Hematopoietic multipotent progenitor cell treated with erythropoietin and hydrocortisone succinate and interleukin-3 and kit ligand, for 17 days (in vitro differentiated cells): Measurements from ENCODE around the gene FURIN.
A peak's percentile ranks its signal among the peaks of the same experiment; 100 is the strongest.
"Not testable (repeated sequence)": the region's sequence is repeated elsewhere in the genome, so short reads cannot be mapped to it uniquely, and the experiment has no call there.

Experiments used
- DNase-seq: peaks from one replicate; pipeline ENCODE4 v3.0.0-alpha.2; 2015; ENCODE audit warnings: low spot score

Gene FURIN

DNA sequence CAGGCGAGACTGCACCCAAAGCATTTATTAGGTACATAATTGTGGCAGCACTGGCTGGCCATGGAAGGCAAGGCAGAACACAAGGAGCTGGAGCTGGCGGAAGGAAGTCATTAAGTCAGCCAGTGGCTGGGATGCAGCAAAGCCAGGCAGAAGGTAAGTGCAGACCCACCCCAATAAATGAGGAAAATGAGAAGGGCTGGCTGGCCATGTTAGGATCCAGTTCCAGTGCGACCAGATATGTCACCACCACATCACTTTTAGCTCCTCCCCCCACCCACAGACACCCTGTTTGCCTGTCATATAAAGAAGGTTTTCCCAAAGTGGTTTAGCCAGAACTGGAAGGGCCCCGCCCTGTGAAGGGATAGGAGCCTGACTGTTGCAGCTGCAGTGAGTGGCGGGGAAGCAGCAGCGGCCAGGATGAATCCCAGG lies at the start of gene FURIN:
Gene FURIN, plus strand, starts transcription at position 328 of the 429 bp plus-strand sequence. CDS start 7,153 bp downstream, outside the sequence.
- no peak for DNase-seq

DNA sequence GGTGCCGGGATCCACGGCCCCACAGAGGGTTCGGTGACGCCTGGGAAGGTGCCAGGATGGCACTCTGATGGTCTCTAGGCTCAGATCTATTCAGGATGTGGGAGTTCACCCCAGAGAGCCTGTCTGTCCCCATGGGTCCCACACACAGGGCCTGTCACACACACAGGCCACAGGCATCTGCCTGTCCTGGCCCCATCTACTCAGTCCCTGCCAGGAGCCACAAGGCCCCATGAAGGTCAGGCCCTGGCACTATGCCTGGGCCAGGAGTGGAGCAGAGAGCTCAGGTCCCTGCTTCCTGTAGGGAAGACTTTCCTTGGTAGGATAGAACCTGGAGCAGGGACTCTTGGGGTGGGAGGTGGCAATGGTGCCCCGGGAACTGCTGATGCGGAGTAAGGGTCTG lies 49.0 kb upstream of the FURIN start:
- no peak for DNase-seq

DNA sequence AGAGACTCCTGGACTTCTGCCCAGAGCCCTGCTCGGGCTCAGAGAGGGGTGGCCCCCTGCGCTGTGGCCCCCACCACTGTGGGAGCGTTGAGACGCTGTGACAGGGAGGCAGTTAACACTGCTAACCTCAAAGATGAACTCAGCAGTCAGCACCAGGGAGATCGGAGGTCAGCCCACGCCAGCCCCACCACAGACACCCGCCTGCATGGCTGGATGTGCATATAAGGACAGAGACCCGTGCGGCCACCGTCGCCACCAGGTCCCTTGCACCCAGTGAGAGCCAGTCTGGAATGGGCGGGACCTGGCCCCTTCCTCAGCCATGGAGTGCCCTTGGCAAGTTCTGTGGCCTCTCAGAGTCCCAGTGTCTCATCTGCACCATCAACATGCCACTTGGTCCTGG lies 48.5 kb upstream of the FURIN start:
- DNase-seq, result no peak

DNA sequence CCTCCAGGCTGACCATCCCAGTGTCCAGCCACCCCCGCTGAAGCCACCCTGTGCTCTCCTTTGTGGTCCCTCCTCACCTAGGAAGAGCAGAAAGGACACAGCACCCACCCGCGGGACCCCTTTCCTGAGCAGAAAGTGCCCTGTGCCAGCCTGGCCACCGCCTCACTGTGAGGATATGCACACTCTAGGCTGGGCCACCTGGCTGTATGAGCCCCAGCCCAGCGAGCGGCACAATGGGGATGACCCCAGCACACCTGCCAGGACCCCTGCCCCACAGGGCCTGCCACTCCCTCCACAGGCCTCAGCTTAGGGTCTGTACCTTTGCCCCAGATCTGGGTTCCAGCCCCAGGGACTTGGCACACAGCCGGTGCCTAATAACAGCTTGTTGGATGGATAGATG lies 47.9 kb upstream of the FURIN start:
- no peak for DNase-seq

DNA sequence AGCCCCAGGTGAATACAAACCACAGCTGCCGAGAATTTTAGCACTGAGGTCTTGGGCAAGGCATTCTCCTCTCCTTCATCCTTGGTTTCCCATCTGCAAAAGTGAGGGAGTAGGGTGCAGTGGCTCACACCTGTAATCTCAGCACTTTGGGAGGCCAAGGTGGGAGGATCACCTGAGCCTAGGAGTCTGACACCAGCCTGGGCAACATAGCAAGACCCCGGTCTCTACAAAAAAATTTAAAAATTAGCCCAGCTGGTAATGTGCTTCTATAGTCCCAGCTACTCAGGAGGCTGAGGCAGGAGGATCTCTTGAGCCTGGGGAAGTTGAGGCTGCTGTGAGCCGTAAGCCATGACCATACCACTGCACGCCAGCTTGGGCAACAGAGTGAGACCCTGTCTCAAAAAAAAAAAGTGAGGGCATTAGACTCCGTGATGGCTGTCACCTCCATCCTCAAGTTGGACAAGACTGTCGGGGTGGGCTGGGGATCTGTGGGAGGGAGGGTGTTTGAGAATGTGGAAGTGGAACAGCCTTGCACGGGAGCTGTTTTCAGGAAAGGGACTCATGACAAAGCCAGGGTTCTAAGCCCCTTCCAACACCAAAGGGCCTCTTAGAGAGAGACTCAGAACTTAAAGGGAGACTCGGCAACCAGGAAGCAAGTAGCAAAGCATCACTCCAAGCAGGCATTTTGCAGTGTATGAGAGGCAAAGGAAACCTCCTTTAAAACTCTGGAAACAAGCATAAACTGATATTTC lies 46.0 kb upstream of the FURIN start:
- no peak for DNase-seq

DNA sequence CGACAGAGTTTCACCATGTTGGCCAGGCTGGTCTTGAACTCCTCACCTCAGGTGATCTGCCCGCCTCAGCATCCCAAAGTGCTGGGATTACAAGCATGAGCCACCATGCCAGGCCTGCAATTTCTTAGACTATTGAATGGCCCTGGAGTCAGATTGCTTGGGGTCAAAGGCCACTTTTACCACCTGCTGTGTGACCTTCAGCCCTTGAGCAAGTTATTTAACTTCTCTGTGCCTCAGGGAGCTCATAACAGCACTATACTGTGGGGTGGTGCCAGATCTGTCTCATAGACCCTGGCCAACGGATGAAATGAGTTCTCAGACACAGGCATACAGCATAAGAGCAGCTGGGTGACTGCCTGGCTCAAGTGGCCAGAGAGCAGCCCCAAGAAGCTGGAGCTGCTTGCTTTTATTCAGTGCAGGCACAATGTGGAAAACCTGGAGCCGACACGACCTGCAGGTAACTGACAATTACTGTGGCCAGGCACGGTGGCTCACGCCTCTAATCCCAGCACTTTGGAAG lies 44.9 kb upstream of the FURIN start:
- no peak for DNase-seq

DNA sequence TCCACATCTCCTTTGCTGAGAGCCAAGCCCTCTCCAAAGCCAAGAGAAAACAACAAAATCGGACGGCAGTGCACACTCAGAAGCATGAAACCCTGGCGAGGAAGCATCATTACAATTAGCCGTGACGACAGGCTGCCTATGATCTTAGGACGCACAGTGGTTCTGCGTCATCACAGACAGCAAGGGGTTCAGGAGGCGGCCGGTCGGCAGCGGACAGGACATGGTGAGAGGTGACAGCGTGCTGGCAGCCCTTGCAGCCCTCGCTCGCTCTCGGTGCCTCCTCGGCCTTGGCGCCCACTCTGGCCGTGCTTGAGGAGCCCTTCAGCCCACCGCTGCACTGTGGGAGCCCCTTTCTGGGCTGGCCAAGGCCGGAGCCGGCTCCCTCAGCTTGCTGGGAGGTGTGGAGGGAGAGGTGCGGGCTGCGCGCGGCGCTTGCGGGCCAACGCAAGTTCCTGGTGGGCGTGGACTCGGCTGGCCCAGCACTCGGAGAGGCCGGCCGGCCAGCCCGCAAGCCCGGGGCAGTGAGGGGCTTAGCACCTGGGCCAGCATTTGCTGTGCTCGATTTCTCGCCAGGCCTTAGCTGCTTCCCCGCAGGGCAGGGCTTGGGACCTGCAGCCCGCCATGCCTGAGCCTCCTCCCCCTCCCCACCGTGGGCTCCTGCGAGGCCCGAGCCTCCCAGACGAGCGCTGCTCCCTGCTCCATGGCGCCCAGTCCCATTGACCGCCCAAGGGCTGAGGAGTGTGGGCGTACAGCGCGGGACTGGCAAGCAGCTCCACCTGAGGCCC lies 43.1 kb upstream of the FURIN start:
- DNase-seq, result not testable (repeated sequence)

DNA sequence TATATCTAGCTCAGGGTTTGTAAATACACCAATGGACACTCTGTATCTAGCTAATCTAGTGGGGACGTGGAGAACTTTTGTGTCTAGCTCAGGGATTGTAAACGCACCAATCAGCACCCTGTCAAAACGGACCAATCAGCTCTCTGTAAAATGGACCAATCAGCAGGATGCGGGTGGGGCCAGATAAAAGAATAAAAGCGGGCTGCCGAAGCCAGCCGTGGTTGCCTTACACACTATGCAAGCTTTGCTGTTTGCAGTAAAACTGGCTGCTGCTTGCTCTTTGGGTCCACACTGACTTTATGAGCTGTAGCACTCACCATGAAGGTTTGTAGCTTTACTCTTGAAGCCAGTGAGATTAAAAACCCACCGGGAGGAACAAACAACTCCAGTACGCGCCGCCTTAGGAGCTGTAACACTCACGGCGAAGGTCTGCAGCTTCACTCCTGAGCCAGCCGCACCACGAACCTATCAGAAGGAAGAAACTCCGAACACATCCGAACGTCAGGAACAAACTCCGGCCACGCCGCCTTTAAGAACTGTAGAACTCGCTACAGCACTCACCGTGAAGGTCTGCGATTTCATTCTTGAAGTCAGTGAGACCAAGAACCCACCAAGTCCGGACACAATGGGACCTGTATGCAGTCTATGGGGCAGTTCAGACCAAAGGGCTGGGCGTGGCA lies 42.0 kb upstream of the FURIN start:
- not testable (repeated sequence) for DNase-seq

GRCh38 chr15:90826886-90827435 lies 41.4 kb upstream of the FURIN start:
- no peak for DNase-seq

DNA sequence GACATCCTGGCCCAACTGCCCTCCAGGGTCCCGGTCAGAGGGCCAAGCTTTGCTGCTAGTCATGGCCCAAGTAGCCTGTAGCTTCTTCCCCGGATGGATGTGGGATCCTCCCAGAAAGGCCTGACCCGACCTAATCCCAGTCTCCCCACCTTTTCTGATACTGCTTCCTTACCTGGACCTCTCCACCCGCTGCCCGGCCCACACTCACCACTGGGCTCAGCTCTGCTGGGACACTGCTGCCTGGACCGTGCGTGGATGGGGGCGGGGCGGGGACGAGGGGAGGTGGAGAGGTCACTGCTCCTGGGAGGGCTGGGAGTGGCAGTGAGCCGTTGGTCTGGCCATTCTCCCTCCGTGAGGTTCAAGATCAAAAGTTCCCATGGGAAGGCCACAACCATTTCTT lies 40.3 kb upstream of the FURIN start:
- no peak for DNase-seq

- no peak for DNase-seq
Measured at GRCh38 chr15:90829126-90829525, 39.3 kb upstream of the FURIN start.

DNA sequence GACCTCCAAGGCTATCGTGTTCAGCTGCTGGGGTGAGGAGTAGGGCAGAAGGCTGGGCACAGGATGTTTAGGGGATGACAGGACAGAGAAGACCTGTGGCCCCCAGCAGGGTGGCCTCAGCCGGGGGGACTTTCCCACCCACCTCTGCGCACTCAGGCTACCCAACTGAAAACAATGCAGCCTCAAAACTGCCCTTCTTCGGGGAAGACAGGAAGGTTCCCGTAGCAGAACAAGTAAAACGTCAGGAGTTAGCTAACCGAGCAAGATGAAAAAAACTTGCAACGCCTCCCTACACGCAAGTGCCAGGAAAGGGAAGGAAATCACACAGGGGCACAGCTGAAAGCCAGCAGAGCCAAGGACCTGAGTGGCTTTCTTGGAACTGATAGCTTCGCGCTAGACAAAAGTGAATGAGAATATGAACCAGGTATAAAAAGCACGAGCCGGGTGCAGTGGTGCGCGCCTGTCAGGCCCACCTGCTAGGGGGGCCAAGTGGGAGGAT lies 38.4 kb upstream of the FURIN start:
- no peak for DNase-seq

DNA sequence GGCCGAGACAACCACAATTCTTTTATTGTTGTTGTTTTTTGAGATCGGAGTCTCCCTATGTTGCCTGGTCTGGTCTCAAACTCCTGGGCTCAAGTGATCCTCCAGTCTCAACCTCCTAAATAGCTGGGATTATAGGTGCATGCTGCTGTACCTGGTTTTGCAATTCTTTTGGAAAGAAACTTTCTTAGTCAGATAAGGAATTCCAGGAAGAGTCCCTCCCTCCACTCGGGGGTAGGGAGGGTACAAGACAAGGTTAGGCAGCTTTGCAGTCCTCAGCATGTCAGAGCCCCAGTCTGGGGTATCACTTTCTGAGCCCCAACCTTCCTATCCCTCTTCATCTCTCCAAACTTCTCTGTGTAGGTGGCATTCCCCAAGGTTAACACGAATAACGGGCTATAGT lies 33.8 kb upstream of the FURIN start:
- DNase-seq, result no peak

GRCh38 chr15:90836296-90836871 lies 32.0 kb upstream of the FURIN start:
- no peak for DNase-seq

DNA sequence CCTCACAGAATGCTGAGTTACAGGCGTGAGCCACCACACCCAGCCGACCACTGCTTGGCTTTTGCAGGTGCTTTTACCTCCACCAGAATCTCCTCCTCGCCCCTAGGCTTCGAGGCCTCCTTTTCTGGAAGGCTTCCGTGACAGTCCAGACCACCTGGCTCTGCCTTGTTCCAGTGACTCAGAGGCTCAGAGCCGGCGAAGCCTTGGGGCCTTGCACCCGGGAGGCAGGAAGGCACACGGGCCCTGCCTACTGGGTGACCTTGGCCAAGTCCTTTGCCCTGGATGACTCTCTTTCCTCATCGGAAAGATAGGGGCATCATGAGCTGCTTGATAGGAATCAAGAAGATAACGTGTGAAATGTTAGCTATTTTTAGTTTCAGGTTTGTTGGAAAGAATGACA lies 31.3 kb upstream of the FURIN start:
- no peak for DNase-seq

- DNase-seq, result no peak
Measured at GRCh38 chr15:90838139-90838538, 30.2 kb upstream of the FURIN start.

DNA sequence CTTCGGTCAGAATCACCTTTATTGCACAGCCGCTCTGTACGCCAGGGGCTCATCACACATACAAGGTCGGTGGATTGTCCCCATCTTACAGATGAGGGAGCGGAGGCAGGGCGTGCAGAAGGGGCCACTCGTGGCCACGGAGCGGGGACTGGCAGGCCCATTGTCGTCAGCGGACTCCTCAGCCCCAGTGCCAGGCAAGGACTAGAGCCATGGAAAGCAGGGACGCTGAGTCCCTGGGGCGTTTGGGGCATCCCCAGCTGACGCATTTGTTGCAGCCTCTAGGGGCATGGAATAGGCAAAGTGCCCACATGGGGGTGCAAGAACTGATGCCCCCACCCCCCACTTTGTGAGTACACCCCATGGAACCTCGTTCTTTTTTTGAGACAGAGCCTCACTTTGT lies 29.8 kb upstream of the FURIN start:
- DNase-seq, result no peak

GRCh38 chr15:90839187-90840071 lies 29.0 kb upstream of the FURIN start:
- peak; percentile 39 for DNase-seq

DNA sequence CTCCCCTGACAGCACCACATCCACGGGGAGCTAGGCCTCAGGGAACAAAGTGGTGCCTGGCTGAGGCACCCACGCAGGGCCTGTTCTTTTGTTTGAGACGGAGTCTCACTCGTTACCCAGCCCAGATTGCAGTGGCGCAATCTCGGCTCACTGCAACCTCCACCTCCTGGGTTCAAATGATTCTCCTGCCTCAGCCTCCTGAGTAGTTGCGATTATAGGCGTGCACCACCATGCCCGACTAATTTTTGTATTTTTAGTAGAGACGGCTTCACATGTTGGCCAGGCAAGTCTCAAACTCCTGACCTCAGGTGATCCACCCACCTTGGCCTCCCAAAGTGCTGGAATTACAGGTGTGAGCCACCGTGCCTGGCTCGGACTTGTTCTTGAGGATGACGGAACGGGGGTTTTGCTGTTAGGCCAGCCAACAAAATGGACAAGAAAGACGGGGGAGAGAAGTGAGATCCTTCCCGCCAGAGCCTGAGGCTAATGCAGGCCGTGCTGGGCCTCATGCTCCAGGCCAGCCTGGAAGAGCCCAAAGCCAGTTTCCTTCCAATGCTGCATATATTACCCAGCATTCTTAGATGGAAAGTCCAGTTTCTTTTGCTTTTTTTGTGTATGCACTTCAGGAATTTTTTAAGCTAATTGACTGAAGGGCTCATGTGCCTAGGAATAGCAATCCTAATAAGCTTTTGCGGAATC lies 28.1 kb upstream of the FURIN start:
- DNase-seq, result no peak

GRCh38 chr15:90840954-90841353 lies 27.4 kb upstream of the FURIN start:
- DNase-seq, result peak; percentile 95
